GM12891 (cell line): ENCODE measurements around the gene SHLD2.
"Not testable (repeated sequence)": the region's sequence is repeated elsewhere in the genome, so short reads cannot be mapped to it uniquely, and the experiment has no call there.

Experiments
- PAX5 ChIP-seq: IDR thresholded peaks from 2 replicates; pipeline ENCODE4 v1.6.1; 2011; ENCODE audit warnings: low read length, moderate library complexity, mild to moderate bottlenecking; ENCODE audit not compliant: insufficient read depth, severe bottlenecking
- POLR2A ChIP-seq: IDR thresholded peaks from 2 replicates; pipeline ENCODE4 v1.6.1; 2011; ENCODE audit warnings: low read depth, low read length, control low read depth
- POLR2AphosphoS5 ChIP-seq: IDR thresholded peaks from 2 replicates; pipeline ENCODE4 v1.6.1; 2011; ENCODE audit warnings: low read depth, low read length, control low read depth
- SPI1 ChIP-seq: IDR thresholded peaks from 2 replicates; pipeline ENCODE4 v1.6.1; 2011; ENCODE audit warnings: low read depth, low read length, control low read depth
- TAF1 ChIP-seq: IDR thresholded peaks from 2 replicates; pipeline ENCODE4 v1.6.1; 2011; ENCODE audit warnings: low read depth, low read length, control low read depth

DNA sequence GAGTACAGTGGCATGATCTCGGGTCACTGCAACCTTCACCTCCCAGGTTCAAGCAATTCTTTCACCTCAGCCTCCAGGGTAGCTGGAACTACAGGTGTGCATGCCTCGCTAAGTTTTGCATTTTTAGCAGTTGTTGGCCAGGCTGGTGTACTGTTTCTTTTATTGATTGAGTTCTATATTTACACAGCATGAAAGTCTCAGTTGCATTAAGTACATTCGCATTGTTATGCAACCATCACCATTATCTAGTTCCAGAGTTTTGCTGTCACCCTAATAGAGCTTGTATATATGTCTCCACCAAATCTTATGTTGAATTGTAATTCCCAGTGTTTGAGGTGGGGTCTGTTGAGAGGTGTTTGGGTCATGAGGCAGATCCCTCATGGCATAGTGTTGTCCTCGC, 28.3 kb downstream of the SHLD2 start:
- TF ChIP-seq POLR2A, TAF1, POLR2AphosphoS5, SPI1, PAX5: not testable (repeated sequence)
